Upper lobe of left lung (tissue), 4 donors: Measurements from ENCODE around the gene RAPGEF5.

Source experiments
- CTCF ChIP-seq, 6 experiments: fragments of 450-650 bp in 4 of 6; fragments of 200-600 bp in 2 of 6; sonication (generic) in 2 of 6; IDR thresholded peaks; one replicate each; pipeline ENCODE4 v1.5.1; 2016 to 2019; ENCODE audit warnings: antibody characterized with exemption in 6 of 6
- POLR2A ChIP-seq, 4 donors: fragments of 450-650 bp; IDR thresholded peaks; one replicate each; pipeline ENCODE4 v1.5.1; 2016 to 2017; ENCODE audit warnings: antibody characterized with exemption in 4 of 4, mild to moderate bottlenecking in 2 of 4
- POLR2AphosphoS5 ChIP-seq, 2 donors: sonication (generic); formaldehyde crosslinking; IDR thresholded peaks; one replicate each; pipeline ENCODE4 v1.5.1; 2017; ENCODE audit warnings: antibody characterized with exemption in 2 of 2

- TF ChIP-seq POLR2A (IDR thresholded peaks at IDR 0.05) (no peak), CTCF (IDR thresholded peaks at IDR 0.05) (no peak), POLR2AphosphoS5 (IDR thresholded peaks at IDR 0.05) (no peak)
These were observed 33.6 kb upstream of the RAPGEF5 start for GRCh38 chr7:22390516-22390915.
